ENCODE results near the gene PRAC1. TPM values are rescaled to one million over a fixed set of nuclear protein-coding genes. Genes with fewer than 3 reads are reported as not detected.

PRAC1 gene
- total RNA-seq, 2 donors from 2014 or later, result not detected

Other genes with a start within 250 kb of the PRAC1 start
- gene HOXB1, start 191.5 kb downstream of the PRAC1 start, total RNA-seq, result not detected
- 10 to 100 TPM in 1 of 2 donors, 1 to 10 TPM in 1; 2.0 to 15.3 TPM for gene HOXB2, start 177.4 kb downstream of the PRAC1 start, total RNA-seq
- 1 to 10 TPM; 2.6 to 2.8 TPM for gene HOXB4, start 144.2 kb downstream of the PRAC1 start, total RNA-seq
- gene HOXB3, start 132.3 kb downstream of the PRAC1 start, total RNA-seq, result 1 to 10 TPM; 3.1 to 5.4 TPM
- not detected for gene HOXB5, start 128.7 kb downstream of the PRAC1 start, total RNA-seq
- gene HOXB6, start 117.5 kb downstream of the PRAC1 start, total RNA-seq, result under 1 TPM; 0.37 to 0.39 TPM
- under 1 TPM in 1 of 2 donors, not detected in 1; 0.95 TPM for gene HOXB7, start 111.5 kb downstream of the PRAC1 start, total RNA-seq
- gene HOXB8, start 107.2 kb downstream of the PRAC1 start, total RNA-seq, result not detected
- gene HOXB9, start 96.2 kb downstream of the PRAC1 start, total RNA-seq, result under 1 TPM; 0.40 to 0.58 TPM
- not detected for gene PRAC2, start 667 bp upstream of the PRAC1 start, total RNA-seq
- gene HOXB13, start 6.2 kb upstream of the PRAC1 start, total RNA-seq, result not detected
- gene TTLL6, start 94.7 kb upstream of the PRAC1 start, total RNA-seq, result not detected
- gene CALCOCO2, start 108.5 kb upstream of the PRAC1 start, total RNA-seq, result 100 to 1,000 TPM; 101 to 130 TPM
- gene ATP5MC1, start 170.3 kb upstream of the PRAC1 start, total RNA-seq, result 100 to 1,000 TPM in 1 of 2 donors, 10 to 100 TPM in 1; 71.3 to 101 TPM
- gene UBE2Z, start 185.9 kb upstream of the PRAC1 start, total RNA-seq, result 100 to 1,000 TPM in 1 of 2 donors, 10 to 100 TPM in 1; 88.9 to 130 TPM
- 100 to 1,000 TPM in 1 of 2 donors, 10 to 100 TPM in 1; 62.7 to 127 TPM for gene SNF8, start 222.3 kb upstream of the PRAC1 start, total RNA-seq
- gene GIP, start 246.1 kb upstream of the PRAC1 start, total RNA-seq, result not detected

Measured in activated T-helper 17 cell treated with anti-CD3 and anti-CD28 coated beads, Interleukin-2, amount 50 U/mL, for 72 hours (primary cell).